ENCODE measurements around the gene LCLAT1.

The LCLAT1 gene

GRCh38 chr2:30412684-30413570, 34.1 kb upstream of the LCLAT1 start:
- Histone ChIP-seq H3K4me3 (ENCODE audit: low read depth, low read length) (no peak overlapping the region), H3K4me1 (ENCODE audit: control insufficient read depth, insufficient read depth, low read length) (no peaks in the 10 kb centered on the region), H3K9me3 (ENCODE audit: control insufficient read depth, insufficient read depth, low read depth, low read length) (no peaks in the 10 kb centered on the region), H3K27ac (ENCODE audit: extremely low read depth, low read depth, low read length) (no peak overlapping the region), H3K36me3 (ENCODE audit: control insufficient read depth in 2 of 2, insufficient read depth in 1 of 2, low read length in 2 of 2) (no peaks in the 10 kb centered on the region)
- ChIA-PET POLR2A (no interaction called here), CTCF (interaction anchor here (0.6 to 0.8 kb wide), 4 partner anchors 23 to 1254 kb away, joined by 3 read pairs; no protein-coding TSS in a partner anchor)
- TF ChIP-seq ZNF18 (tag by site-specific recombination; IDR thresholded peaks at IDR 0.05) (no peak), ZNF366 (tag by site-specific recombination; conservative IDR thresholded peaks at IDR 0.05) (no peak), ZNF302 (tag by site-specific recombination; IDR thresholded peaks at IDR 0.05; ENCODE audit: low read depth) (no peak), MYNN (tag by site-specific recombination; IDR thresholded peaks at IDR 0.05; ENCODE audit: borderline replicate concordance) (no peak), ZNF184 (tag by site-specific recombination; IDR thresholded peaks at IDR 0.05) (no peak), PRDM2 (tag by site-specific recombination; IDR thresholded peaks at IDR 0.05; ENCODE audit: borderline replicate concordance) (no peak), ZNF19 (tag by site-specific recombination; IDR thresholded peaks at IDR 0.05; ENCODE audit: low read depth) (no peak), ZNF548 (tag by site-specific recombination; IDR thresholded peaks at IDR 0.05) (no peak), SP3 (tag by site-specific recombination; IDR thresholded peaks at IDR 0.05) (no peak), ZNF221 (tag by site-specific recombination; IDR thresholded peaks at IDR 0.05; ENCODE audit: borderline replicate concordance) (no peak), ZNF398 (tag by site-specific recombination; IDR thresholded peaks at IDR 0.05) (no peak), ZNF174 (tag by site-specific recombination; IDR thresholded peaks at IDR 0.05) (no peak), ZNF24 (tag by site-specific recombination; IDR thresholded peaks at IDR 0.05) (no peak), ZNF785 (tag by site-specific recombination; IDR thresholded peaks at IDR 0.05) (no peak), ZBTB21 (tag by site-specific recombination; IDR thresholded peaks at IDR 0.05) (no peak), ZNF48 (tag by site-specific recombination; IDR thresholded peaks at IDR 0.05) (no peak), KLF10 (tag by site-specific recombination; IDR thresholded peaks at IDR 0.05) (no peak), ZNF677 (tag by site-specific recombination; IDR thresholded peaks at IDR 0.05) (no peak), ZNF423 (tag by site-specific recombination; IDR thresholded peaks at IDR 0.05) (no peak)

All from HEK293 (cell line).